BLaER1 (cell line): ENCODE data around the gene ATRNL1.

Source experiments
- H3K27ac ChIP-seq: shearing (Covaris generic); formaldehyde crosslinking; 2 replicates; pipeline ENCODE4 v1.8.1; 2022
- H3K27me3 ChIP-seq: shearing (Covaris generic); formaldehyde crosslinking; 2 replicates; pipeline ENCODE4 v1.8.1; 2022
- H3K36me3 ChIP-seq: shearing (Covaris generic); formaldehyde crosslinking; 2 replicates; pipeline ENCODE4 v1.8.1; 2022
- H3K4me1 ChIP-seq: shearing (Covaris generic); formaldehyde crosslinking; 2 replicates; pipeline ENCODE4 v1.8.1; 2022
- H3K4me2 ChIP-seq: shearing (Covaris generic); formaldehyde crosslinking; 2 replicates; pipeline ENCODE4 v1.8.1; 2022
- H3K4me3 ChIP-seq: shearing (Covaris generic); formaldehyde crosslinking; 2 replicates; pipeline ENCODE4 v1.8.1; 2022
- H3K9ac ChIP-seq: shearing (Covaris generic); formaldehyde crosslinking; 2 replicates; pipeline ENCODE4 v1.8.1; 2022
- H3K9me3 ChIP-seq: shearing (Covaris generic); formaldehyde crosslinking; 2 replicates; pipeline ENCODE4 v1.8.1; 2022
- H4K20me1 ChIP-seq: shearing (Covaris generic); formaldehyde crosslinking; 2 replicates; pipeline ENCODE4 v1.8.1; 2022
- Cebpa-rat ChIP-seq: shearing (Covaris generic); IDR thresholded peaks from 2 replicates; pipeline ENCODE4 v1.8.1; 2022

ATRNL1 gene

DNA sequence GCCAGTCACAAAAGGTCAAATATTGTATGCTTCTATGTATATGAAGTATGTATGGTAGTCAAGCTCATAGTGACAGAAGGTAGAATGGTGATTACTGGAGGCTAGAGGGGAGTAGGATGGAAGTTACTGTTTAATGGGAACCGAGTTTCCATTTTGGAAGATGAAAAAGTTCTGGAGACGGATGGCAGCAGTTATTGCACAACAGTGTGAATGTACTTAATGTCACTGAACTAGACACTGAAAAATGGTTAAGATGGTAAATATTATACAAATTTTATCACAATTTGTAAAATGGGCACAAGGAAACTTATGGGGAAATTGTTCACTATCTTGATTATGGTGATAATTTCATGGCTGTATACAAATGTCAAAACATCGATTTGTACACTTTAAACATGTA, 895.2 kb downstream of the ATRNL1 start:
- Histone ChIP-seq H3K4me2 (no peak overlapping the region), H4K20me1 (no peaks in the 10 kb centered on the region), H3K4me1 (no peaks in the 10 kb centered on the region), H3K27me3 (no peaks in the 10 kb centered on the region), H3K36me3 (no peaks in the 10 kb centered on the region), H3K4me3 (no peak overlapping the region), H3K9me3 (peaks cover 12% of the 10 kb centered on the region; the same call in 1 of the 2 replicates), H3K9ac (no peak overlapping the region), H3K27ac (no peak overlapping the region)
- no peak for TF ChIP-seq Cebpa-rat

DNA sequence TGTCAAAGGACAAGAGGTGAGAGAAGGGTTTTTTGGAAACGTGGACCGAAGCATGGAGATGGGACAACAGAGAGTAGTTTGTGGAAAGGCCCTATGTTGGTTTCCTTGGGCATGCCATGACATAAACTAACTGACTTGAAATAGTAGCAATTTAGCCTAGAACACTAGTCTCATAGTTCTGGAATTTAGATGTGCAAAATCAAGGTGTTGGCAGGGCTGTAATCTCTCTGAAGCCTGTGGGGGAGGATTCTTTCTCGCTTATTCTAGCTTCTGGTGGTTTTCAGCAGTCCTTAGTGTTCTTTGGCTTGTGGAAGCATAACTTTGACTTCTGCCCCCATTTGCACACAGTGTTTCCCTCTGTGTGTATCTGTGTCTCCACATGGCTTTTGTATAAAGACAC, 896.5 kb downstream of the ATRNL1 start:
- no peaks in the 10 kb centered on the region for H3K36me3 ChIP-seq
- no peak overlapping the region for H3K9ac ChIP-seq
- H3K27me3 ChIP-seq, result no peaks in the 10 kb centered on the region
- no peak overlapping the region for H3K4me2 ChIP-seq
- peaks cover 12% of the 10 kb centered on the region; the same call in 1 of the 2 replicates for H3K9me3 ChIP-seq
- no peaks in the 10 kb centered on the region for H3K4me1 ChIP-seq
- no peak overlapping the region for H3K4me3 ChIP-seq
- H3K27ac ChIP-seq, result no peak overlapping the region
- no peaks in the 10 kb centered on the region for H4K20me1 ChIP-seq
- no peak for TF ChIP-seq Cebpa-rat

DNA sequence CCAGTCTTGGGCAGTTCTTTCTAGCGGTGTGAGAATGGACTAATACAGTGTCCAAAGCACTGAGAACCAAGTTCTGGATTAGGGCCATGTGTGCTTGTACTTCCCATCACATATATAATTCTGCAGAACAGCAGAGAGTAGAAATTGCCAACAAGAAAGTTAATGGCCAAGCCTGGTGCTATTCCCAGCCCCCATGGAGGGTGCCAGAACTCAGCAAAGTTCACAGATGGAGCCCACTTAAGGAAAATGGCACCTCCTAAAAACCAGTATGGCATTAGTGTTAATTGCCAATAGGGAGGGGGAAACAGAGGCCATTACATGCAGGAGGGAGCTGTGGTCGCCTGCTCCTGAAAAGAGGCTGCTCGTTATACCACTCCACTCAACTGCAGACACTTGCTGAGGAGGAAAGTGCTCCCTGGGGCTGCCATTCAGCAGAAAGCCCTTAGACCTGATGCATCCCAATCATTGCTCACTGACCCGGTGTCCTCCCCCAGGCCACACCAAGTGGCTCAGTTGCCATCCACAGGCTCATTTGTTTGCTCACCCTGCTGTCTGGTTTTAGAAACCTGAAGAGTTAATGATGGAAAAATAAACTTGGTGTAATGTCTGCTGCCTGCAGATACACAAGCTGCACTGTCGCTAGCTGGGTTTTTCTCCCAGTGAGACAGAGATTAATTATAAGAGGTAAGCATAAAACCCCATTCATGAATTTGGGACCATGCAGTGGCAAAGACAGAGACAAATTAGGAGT, 899.2 kb downstream of the ATRNL1 start:
- Histone ChIP-seq H3K27ac (no peak overlapping the region), H3K36me3 (no peaks in the 10 kb centered on the region), H3K27me3 (no peaks in the 10 kb centered on the region), H3K4me3 (no peak overlapping the region), H3K4me1 (no peaks in the 10 kb centered on the region), H3K9ac (no peak overlapping the region), H4K20me1 (no peaks in the 10 kb centered on the region), H3K9me3 (peaks cover 10% of the 10 kb centered on the region; the same call in 1 of the 2 replicates), H3K4me2 (no peak overlapping the region)
- no peak for TF ChIP-seq Cebpa-rat

DNA sequence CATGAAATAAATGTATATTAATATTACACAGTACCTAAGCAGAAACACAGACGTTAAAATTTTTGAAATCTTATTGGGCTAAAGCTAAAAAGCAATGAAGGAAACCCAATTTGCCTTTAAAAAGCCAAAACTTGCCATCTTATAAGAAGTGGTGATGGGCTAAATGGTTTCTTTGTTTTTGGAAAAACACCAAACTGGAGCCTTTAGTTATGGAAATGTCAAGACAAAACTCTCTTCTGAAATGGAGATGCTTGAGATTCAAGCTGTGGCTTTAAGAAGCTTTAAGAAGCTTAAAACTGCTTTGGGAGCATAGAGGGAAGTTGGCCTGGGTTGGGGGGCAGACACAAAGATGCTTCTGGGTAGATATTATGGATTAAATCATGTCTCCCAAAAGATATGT, 902.9 kb downstream of the ATRNL1 start:
- H3K4me2 ChIP-seq, result no peak overlapping the region

DNA sequence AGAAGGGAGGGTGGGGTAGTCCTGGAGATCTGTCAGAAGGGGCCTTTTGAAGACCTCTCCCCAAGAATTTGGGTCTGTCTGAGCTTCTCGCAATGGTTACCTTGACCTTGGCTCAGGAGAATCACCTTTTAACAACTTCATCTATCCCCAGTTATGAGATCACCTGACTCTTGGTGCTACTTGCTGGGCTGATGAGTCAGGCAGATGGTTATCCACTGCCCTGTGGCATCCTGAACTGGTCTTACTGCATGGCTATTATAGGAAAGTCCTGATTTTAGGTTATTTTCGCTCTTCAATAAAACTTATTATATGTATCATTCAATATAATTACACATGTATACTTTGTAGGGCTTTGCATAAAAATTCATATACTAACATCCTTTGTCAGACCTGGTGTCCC, 905.1 kb downstream of the ATRNL1 start:
- no peaks in the 10 kb centered on the region for H3K4me1 ChIP-seq
- no peak overlapping the region for H3K9ac ChIP-seq
- H3K4me2 ChIP-seq, result no peak overlapping the region
- H3K27me3 ChIP-seq, result no peaks in the 10 kb centered on the region
- no peaks in the 10 kb centered on the region for H4K20me1 ChIP-seq
- H3K9me3 ChIP-seq, result no peaks in the 10 kb centered on the region
- no peak overlapping the region for H3K27ac ChIP-seq
- no peaks in the 10 kb centered on the region for H3K36me3 ChIP-seq
- no peak for TF ChIP-seq Cebpa-rat
- H3K4me3 ChIP-seq, result no peak overlapping the region

More for the DNA sequence above, 902.9 kb downstream of the ATRNL1 start:
- Histone ChIP-seq H3K27ac (no peak overlapping the region), H3K36me3 (no peaks in the 10 kb centered on the region), H3K4me3 (no peak overlapping the region), H3K9ac (no peak overlapping the region), H3K27me3 (no peaks in the 10 kb centered on the region), H3K9me3 (0 out of 2 replicates have a peak, but pooled peaks cover 6% of the 10 kb centered on the region), H4K20me1 (no peaks in the 10 kb centered on the region), H3K4me1 (no peaks in the 10 kb centered on the region)
- TF ChIP-seq Cebpa-rat, result no peak
